ENCODE measurements around the gene NOXO1.

DNA sequence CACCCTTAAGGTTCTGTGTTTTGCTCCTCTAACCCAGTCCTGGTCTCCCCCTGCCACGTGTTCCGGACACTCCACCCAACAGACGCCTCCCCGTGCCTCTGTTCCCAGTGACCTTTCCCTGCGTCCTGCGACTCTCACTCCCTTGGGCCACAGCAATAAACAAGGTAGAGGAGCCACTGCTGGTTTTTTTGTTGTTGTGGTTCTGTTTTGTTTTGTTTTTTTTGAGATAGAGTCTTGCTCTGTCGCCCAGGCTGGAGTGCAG lies 34.6 kb upstream of the NOXO1 start:
- no peak for TF ChIP-seq POLR2A (IDR thresholded peaks at IDR 0.05; ENCODE audit: low read depth)
- TF ChIP-seq, protein P1, sequence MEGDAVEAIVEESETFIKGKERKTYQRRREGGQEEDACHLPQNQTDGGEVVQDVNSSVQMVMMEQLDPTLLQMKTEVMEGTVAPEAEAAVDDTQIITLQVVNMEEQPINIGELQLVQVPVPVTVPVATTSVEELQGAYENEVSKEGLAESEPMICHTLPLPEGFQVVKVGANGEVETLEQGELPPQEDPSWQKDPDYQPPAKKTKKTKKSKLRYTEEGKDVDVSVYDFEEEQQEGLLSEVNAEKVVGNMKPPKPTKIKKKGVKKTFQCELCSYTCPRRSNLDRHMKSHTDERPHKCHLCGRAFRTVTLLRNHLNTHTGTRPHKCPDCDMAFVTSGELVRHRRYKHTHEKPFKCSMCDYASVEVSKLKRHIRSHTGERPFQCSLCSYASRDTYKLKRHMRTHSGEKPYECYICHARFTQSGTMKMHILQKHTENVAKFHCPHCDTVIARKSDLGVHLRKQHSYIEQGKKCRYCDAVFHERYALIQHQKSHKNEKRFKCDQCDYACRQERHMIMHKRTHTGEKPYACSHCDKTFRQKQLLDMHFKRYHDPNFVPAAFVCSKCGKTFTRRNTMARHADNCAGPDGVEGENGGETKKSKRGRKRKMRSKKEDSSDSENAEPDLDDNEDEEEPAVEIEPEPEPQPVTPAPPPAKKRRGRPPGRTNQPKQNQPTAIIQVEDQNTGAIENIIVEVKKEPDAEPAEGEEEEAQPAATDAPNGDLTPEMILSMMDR (IDR thresholded peaks at IDR 0.05), result no peak
- TF ChIP-seq POLR2AphosphoS5 (IDR thresholded peaks at IDR 0.05), result no peak
- TF ChIP-seq EP300 (IDR thresholded peaks at IDR 0.05), result no peak

Measured in esophagus muscularis mucosa (tissue), 4 donors.